ENCODE results near the gene CLCN4.

The CLCN4 gene

GRCh38 chrX:10235851-10236250 is 79.1 kb downstream of the CLCN4 start:
- H3K4me1 Mint-ChIP-seq: peaks cover 2% of the 10 kb centered on the region
- H3K27ac Mint-ChIP-seq: no peak overlapping the region
- peaks cover 12% of the 10 kb centered on the region for H3K36me3 Mint-ChIP-seq
- ATAC-seq (ENCODE audit: low read depth): no peak
- H3K9me3 Mint-ChIP-seq: no peaks in the 10 kb centered on the region
- no peaks in the 10 kb centered on the region for H3K27me3 Mint-ChIP-seq
- H3K4me3 Mint-ChIP-seq: no peak overlapping the region
- DNase-seq (ENCODE audit: low spot score in 2 of 2): no peak

GRCh38 chrX:10237241-10237640 is 80.5 kb downstream of the CLCN4 start:
- no peaks in the 10 kb centered on the region for H3K27me3 Mint-ChIP-seq
- H3K4me3 Mint-ChIP-seq: no peak overlapping the region
- H3K27ac Mint-ChIP-seq: no peak overlapping the region
- no peak for ATAC-seq (ENCODE audit: low read depth)
- no peak for DNase-seq (ENCODE audit: low spot score in 2 of 2)
- peaks cover 2% of the 10 kb centered on the region for H3K4me1 Mint-ChIP-seq
- H3K9me3 Mint-ChIP-seq: no peaks in the 10 kb centered on the region
- peaks cover 11% of the 10 kb centered on the region for H3K36me3 Mint-ChIP-seq

- Mint-ChIP-seq H3K9me3 (no peaks in the 10 kb centered on the region), H3K27me3 (no peaks in the 10 kb centered on the region)
Measured at GRCh38 chrX:10239611-10240064, 82.9 kb downstream of the CLCN4 start.

GRCh38 chrX:10240918-10241317 is 84.1 kb downstream of the CLCN4 start:
- DNase-seq (ENCODE audit: low spot score in 2 of 2) (no peak), ATAC-seq (ENCODE audit: low read depth) (no peak)
- no peaks in the 10 kb centered on the region for H3K36me3 Mint-ChIP-seq
- no peaks in the 10 kb centered on the region for H3K9me3 Mint-ChIP-seq
- no peaks in the 10 kb centered on the region for H3K27me3 Mint-ChIP-seq
- H3K4me3 Mint-ChIP-seq: no peak overlapping the region
- H3K27ac Mint-ChIP-seq: no peak overlapping the region
- peaks cover 2% of the 10 kb centered on the region for H3K4me1 Mint-ChIP-seq

More at GRCh38 chrX:10239611-10240064, 82.9 kb downstream of the CLCN4 start:
- no peak overlapping the region for H3K27ac Mint-ChIP-seq
- peaks cover 2% of the 10 kb centered on the region for H3K4me1 Mint-ChIP-seq
- peaks cover 7% of the 10 kb centered on the region for H3K36me3 Mint-ChIP-seq
- ATAC-seq (ENCODE audit: low read depth): no peak
- H3K4me3 Mint-ChIP-seq: no peak overlapping the region
- no peak for DNase-seq (ENCODE audit: low spot score in 2 of 2)

- no peak overlapping the region for H3K27ac Mint-ChIP-seq
Measured at GRCh38 chrX:10242026-10242425, 85.3 kb downstream of the CLCN4 start.

GRCh38 chrX:10243106-10243505 is 86.3 kb downstream of the CLCN4 start:
- ATAC-seq (ENCODE audit: low read depth) (no peak), DNase-seq (ENCODE audit: low spot score in 2 of 2) (no peak)
- peaks cover 2% of the 10 kb centered on the region for H3K4me1 Mint-ChIP-seq
- no peaks in the 10 kb centered on the region for H3K27me3 Mint-ChIP-seq
- H3K27ac Mint-ChIP-seq: no peak overlapping the region
- no peaks in the 10 kb centered on the region for H3K9me3 Mint-ChIP-seq
- no peaks in the 10 kb centered on the region for H3K36me3 Mint-ChIP-seq
- no peak overlapping the region for H3K4me3 Mint-ChIP-seq

More at GRCh38 chrX:10242026-10242425, 85.3 kb downstream of the CLCN4 start:
- H3K9me3 Mint-ChIP-seq: no peaks in the 10 kb centered on the region
- no peaks in the 10 kb centered on the region for H3K36me3 Mint-ChIP-seq
- DNase-seq (ENCODE audit: low spot score in 2 of 2) (no peak), ATAC-seq (ENCODE audit: low read depth) (no peak)
- H3K4me1 Mint-ChIP-seq: peaks cover 2% of the 10 kb centered on the region
- H3K4me3 Mint-ChIP-seq: no peak overlapping the region
- H3K27me3 Mint-ChIP-seq: no peaks in the 10 kb centered on the region

- H3K9me3 Mint-ChIP-seq: no peaks in the 10 kb centered on the region
- H3K27ac Mint-ChIP-seq: no peak overlapping the region
- peaks cover 2% of the 10 kb centered on the region for H3K4me1 Mint-ChIP-seq
- DNase-seq (ENCODE audit: low spot score in 2 of 2) (no peak), ATAC-seq (ENCODE audit: low read depth) (no peak)
- H3K27me3 Mint-ChIP-seq: no peaks in the 10 kb centered on the region
- H3K36me3 Mint-ChIP-seq: no peaks in the 10 kb centered on the region
- no peak overlapping the region for H3K4me3 Mint-ChIP-seq
Measured at GRCh38 chrX:10244915-10245622, 88.3 kb downstream of the CLCN4 start.

- Mint-ChIP-seq H3K4me1 (no peaks in the 10 kb centered on the region), H3K9me3 (no peaks in the 10 kb centered on the region), H3K27me3 (no peaks in the 10 kb centered on the region), H3K4me3 (no peak overlapping the region), H3K36me3 (no peaks in the 10 kb centered on the region), H3K27ac (no peak overlapping the region)
- DNase-seq (ENCODE audit: low spot score in 2 of 2) (no peak), ATAC-seq (ENCODE audit: low read depth) (no peak)
Measured at GRCh38 chrX:10245886-10246285, 89.1 kb downstream of the CLCN4 start.

GRCh38 chrX:10246297-10246696 is 89.5 kb downstream of the CLCN4 start:
- H3K9me3 Mint-ChIP-seq: no peaks in the 10 kb centered on the region
- H3K27me3 Mint-ChIP-seq: no peaks in the 10 kb centered on the region
- H3K4me1 Mint-ChIP-seq: no peaks in the 10 kb centered on the region
- no peak for DNase-seq (ENCODE audit: low spot score in 2 of 2)
- H3K27ac Mint-ChIP-seq: no peak overlapping the region
- ATAC-seq (ENCODE audit: low read depth): no peak
- H3K36me3 Mint-ChIP-seq: no peaks in the 10 kb centered on the region
- H3K4me3 Mint-ChIP-seq: no peak overlapping the region

- H3K4me3 Mint-ChIP-seq: no peak overlapping the region
- H3K36me3 Mint-ChIP-seq: no peaks in the 10 kb centered on the region
- H3K27me3 Mint-ChIP-seq: no peaks in the 10 kb centered on the region
- ATAC-seq (ENCODE audit: low read depth) (no peak), DNase-seq (ENCODE audit: low spot score in 2 of 2) (no peak)
- H3K9me3 Mint-ChIP-seq: no peaks in the 10 kb centered on the region
- H3K27ac Mint-ChIP-seq: no peak overlapping the region
- no peaks in the 10 kb centered on the region for H3K4me1 Mint-ChIP-seq
Measured at GRCh38 chrX:10246846-10247245, 90.1 kb downstream of the CLCN4 start.

GRCh38 chrX:10254739-10255138 is 98.0 kb downstream of the CLCN4 start:
- Mint-ChIP-seq H3K36me3 (no peaks in the 10 kb centered on the region), H3K27me3 (no peaks in the 10 kb centered on the region), H3K9me3 (no peaks in the 10 kb centered on the region), H3K4me1 (no peaks in the 10 kb centered on the region), H3K4me3 (no peak overlapping the region), H3K27ac (no peak overlapping the region)
- no peak for DNase-seq (ENCODE audit: low spot score in 2 of 2)
- ATAC-seq (ENCODE audit: low read depth): no peak

- no peak for DNase-seq (ENCODE audit: low spot score in 2 of 2)
- Mint-ChIP-seq H3K4me1 (peaks cover 6% of the 10 kb centered on the region), H3K4me3 (no peak overlapping the region), H3K27ac (no peak overlapping the region), H3K27me3 (peaks cover 1% of the 10 kb centered on the region), H3K9me3 (no peaks in the 10 kb centered on the region), H3K36me3 (no peaks in the 10 kb centered on the region)
- ATAC-seq (ENCODE audit: low read depth): no peak
Measured at GRCh38 chrX:10259716-10260115, 102.9 kb downstream of the CLCN4 start.

- H3K27me3 Mint-ChIP-seq: peaks cover 6% of the 10 kb centered on the region
- H3K36me3 Mint-ChIP-seq: peaks cover 2% of the 10 kb centered on the region
- H3K4me1 Mint-ChIP-seq: peaks cover 2% of the 10 kb centered on the region
- no peak overlapping the region for H3K4me3 Mint-ChIP-seq
- H3K27ac Mint-ChIP-seq: no peak overlapping the region
- DNase-seq (ENCODE audit: low spot score in 2 of 2) (no peak), ATAC-seq (ENCODE audit: low read depth) (no peak)
- H3K9me3 Mint-ChIP-seq: no peaks in the 10 kb centered on the region
Measured at GRCh38 chrX:10265775-10266174, 109.0 kb downstream of the CLCN4 start.

GRCh38 chrX:10278716-10279115 is 121.9 kb downstream of the CLCN4 start:
- no peak overlapping the region for H3K27ac Mint-ChIP-seq
- H3K36me3 Mint-ChIP-seq: no peaks in the 10 kb centered on the region
- H3K9me3 Mint-ChIP-seq: no peaks in the 10 kb centered on the region

GRCh38 chrX:10280071-10280470 is 123.3 kb downstream of the CLCN4 start:
- DNase-seq (ENCODE audit: low spot score in 2 of 2): no peak
- no peak for ATAC-seq (ENCODE audit: low read depth)
- peaks cover 6% of the 10 kb centered on the region for H3K27me3 Mint-ChIP-seq
- no peak overlapping the region for H3K4me3 Mint-ChIP-seq
- no peaks in the 10 kb centered on the region for H3K36me3 Mint-ChIP-seq
- no peaks in the 10 kb centered on the region for H3K9me3 Mint-ChIP-seq
- no peak overlapping the region for H3K27ac Mint-ChIP-seq
- H3K4me1 Mint-ChIP-seq: no peaks in the 10 kb centered on the region

More at GRCh38 chrX:10278716-10279115, 121.9 kb downstream of the CLCN4 start:
- ATAC-seq (ENCODE audit: low read depth) (no peak), DNase-seq (ENCODE audit: low spot score in 2 of 2) (no peak)
- H3K4me3 Mint-ChIP-seq: no peak overlapping the region
- H3K27me3 Mint-ChIP-seq: peaks cover 6% of the 10 kb centered on the region
- H3K4me1 Mint-ChIP-seq: no peaks in the 10 kb centered on the region
